ENCODE measurements around the gene YAF2.
A peak's percentile ranks its signal among the peaks of the same experiment; 100 is the strongest.

YAF2 gene

DNA sequence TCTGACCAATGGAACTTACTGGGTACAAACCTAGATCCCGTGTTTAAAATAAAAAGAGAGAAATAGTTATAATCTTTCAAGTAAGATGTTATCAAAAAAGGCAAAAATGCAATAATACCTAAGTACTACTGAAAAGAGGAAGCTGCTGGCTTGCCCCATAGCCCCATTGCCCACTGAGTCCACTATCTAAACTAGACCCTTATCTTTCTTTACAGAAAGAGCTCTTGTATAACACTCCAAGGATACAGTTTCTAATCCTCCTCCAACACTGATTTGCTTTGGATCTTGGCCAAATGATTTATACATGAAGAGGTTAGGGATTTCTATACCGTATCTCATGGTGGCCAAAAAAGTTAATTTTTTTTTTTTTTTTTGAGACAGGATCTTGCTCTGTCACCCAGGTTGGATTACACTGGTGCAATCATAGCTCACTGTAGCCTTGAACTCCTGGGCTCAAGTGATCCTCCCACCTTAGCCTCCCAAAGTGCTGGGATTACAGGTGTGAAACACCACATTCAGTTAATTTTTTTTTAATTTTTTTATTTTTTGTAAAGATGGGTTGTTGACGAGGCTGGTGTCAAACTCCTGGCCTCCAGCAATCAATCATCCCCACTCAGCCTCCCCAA, 96.0 kb downstream of the YAF2 start:
- DNase-seq = no peak

DNA sequence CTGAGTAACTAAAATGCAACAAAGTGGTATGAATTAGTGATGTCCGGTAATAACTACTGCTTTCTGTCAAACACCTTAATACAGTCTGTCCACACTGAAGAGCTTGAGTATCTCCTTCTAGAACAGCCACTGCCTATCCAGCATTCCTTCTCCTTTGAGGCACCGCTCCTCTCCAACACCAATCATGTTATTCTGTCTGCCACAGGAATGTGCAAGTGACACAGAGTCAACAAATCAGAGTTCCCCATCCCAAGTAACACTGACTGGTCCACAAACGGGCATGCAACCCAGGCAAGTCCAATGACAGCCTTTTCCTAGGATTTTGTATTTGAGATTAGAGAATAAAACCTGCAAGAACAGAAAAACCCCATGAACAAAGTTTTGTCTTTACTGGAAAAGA, 97.1 kb downstream of the YAF2 start:
- no peak for DNase-seq

GRCh38 chr12:42135259-42135814, 102.7 kb downstream of the YAF2 start:
- peak; percentile 22 for DNase-seq

GRCh38 chr12:42130672-42131402, 107.2 kb downstream of the YAF2 start:
- peak; percentile 16 for DNase-seq

DNA sequence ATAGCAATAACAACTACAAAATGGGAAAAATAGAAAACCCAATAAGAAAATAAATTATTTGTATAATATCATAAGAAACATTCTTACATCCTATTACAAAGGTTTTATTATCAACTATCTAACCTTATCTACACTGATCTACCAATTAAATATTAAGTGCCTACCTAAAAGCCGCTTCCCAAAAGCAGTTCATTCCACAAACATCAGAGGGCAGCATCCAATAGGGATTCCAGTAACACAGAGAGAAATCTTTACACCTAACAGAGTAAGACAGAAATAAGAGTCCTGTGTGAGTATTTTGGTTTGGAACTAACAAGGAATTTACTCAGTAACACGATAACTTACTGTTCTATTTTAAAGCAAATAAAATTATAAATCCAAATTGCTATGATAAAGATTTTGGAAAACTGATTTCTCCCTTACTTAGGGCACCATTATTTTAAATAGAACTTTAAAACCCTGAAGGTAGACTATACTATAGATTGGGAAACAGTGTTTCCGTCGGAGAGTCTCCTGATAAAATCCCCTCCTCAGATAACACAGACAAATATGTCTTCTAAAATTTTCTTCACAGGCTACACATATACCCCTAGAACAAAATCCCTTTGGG, 108.3 kb downstream of the YAF2 start:
- DNase-seq = peak; percentile 48

DNA sequence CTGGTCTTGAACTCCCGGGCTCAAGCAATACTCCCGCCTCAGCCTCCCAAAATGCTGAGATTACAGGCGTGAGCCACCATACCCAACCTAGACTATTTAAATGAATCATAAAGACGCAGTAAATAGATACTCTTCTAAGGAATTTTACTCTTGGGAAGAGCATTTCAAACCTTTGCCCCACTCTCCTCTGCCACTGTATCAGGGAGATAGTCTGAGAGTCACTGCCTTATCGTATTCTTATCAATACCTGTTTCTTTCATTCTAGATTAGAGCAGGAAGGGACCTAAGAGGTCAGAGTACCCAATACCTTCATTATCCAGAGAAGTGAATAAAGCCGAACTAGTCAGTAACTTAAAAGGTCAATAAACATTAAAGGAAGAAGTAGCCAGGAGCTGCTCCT, 109.2 kb downstream of the YAF2 start:
- no peak for DNase-seq

DNA sequence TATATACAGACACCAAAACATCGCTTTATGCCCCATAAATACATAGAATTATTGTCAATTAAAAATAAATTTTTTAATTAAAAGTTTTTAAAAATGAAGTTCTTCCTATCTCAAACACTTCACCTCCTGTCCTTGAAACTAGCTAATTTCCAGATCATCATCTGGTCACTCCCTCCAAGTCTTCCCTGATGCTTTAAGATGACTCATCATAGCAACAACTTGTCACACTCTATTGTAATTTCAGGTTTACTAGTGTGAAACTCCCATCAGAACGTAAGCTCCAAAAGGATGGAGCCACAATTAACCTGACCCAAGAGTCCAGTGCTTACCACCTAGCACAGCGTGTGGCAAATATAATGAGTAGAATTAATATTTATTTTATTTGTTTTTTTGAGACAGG, 109.7 kb downstream of the YAF2 start:
- DNase-seq = no peak

GRCh38 chr12:42126963-42127362, 111.1 kb downstream of the YAF2 start:
- no peak for DNase-seq

DNA sequence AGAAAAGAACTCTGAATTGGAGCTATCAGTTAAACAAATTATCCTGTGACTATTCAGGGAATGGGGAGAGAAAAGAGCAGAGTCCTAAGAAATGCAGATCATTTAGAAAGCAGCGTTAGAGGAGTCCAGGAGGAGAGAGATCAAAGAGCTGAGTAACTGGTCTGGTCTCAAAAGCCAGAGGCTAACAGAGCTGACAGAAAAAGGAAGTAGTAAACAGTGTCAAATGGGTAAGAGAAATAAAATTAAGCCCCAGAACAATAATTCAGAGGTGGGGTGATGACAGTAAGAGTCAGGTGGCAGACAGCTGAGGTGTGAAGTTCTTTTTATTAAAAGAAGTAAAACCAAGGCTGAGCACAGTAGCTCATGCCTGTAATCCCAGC, 112.7 kb downstream of the YAF2 start:
- DNase-seq = peak; percentile 11

GRCh38 chr12:42124764-42125387, 113.2 kb downstream of the YAF2 start:
- DNase-seq = no peak

GRCh38 chr12:42119085-42119633, 118.9 kb downstream of the YAF2 start:
- DNase-seq = peak; percentile 60

DNA sequence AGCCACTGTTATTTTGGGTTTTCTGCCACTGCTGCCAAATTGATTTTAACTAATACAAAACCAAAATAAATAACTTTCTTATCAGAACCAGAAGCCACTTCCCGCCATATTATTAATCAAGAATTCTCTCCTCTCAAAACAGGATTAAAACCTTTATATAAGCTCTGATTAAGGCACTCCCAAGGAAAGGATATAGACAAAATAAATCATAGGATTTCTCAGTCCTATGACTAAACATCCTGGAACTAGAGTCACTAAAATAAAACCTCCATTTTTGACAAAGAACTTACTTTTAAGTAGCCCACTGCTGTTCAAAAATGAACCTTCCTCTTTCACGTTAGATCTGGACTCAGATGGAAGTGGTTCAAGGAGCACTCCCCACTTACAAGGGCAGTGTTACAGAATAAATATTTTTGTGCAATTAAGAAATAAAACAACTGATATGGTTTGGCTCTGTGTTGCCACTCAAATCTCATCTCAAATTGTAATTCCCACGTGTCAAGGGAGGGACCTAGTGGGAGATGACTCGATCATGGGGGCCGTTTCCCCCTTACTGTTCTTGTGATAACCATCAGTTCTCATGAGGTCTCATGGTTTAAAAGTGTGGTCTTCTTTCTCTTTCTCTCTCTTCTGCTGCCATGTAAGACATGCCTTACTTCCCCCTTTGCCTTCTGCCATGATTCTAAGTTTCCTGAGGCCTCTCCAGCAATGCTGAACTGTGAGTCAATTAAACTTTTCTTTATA, 119.7 kb downstream of the YAF2 start:
- DNase-seq = peak; percentile 46

DNA sequence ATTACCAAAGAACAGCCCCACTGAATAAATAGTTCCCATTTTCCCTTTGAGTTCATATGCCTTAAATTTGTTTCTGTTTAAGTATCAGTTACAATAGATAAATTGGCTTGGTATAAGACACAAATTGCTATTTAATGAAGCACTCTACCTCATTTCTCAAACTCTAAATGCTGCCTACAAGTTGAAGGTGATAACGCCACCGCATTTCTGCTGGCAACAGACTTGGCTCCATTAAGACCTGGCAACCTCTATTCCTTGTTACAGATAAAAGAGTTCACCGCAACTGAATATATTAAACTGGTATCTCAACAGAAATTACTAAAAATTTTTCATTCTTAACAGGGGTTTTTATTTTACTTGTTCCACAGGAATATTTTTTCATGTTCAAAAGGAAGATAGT, 129.0 kb downstream of the YAF2 start:
- no peak for DNase-seq

Data from MV-4-11 (cell line).